Endothelial cell of hepatic sinusoid (primary cell): Measurements from ENCODE around the gene ZC3H13.

Experiments used
- in situ Hi-C: cut with HindIII; loops from 2 replicates; pipeline ENCODE4 v1.10.0; 2017; ENCODE audit warnings: low sequenced_read_pairs

ZC3H13 gene, protein sequence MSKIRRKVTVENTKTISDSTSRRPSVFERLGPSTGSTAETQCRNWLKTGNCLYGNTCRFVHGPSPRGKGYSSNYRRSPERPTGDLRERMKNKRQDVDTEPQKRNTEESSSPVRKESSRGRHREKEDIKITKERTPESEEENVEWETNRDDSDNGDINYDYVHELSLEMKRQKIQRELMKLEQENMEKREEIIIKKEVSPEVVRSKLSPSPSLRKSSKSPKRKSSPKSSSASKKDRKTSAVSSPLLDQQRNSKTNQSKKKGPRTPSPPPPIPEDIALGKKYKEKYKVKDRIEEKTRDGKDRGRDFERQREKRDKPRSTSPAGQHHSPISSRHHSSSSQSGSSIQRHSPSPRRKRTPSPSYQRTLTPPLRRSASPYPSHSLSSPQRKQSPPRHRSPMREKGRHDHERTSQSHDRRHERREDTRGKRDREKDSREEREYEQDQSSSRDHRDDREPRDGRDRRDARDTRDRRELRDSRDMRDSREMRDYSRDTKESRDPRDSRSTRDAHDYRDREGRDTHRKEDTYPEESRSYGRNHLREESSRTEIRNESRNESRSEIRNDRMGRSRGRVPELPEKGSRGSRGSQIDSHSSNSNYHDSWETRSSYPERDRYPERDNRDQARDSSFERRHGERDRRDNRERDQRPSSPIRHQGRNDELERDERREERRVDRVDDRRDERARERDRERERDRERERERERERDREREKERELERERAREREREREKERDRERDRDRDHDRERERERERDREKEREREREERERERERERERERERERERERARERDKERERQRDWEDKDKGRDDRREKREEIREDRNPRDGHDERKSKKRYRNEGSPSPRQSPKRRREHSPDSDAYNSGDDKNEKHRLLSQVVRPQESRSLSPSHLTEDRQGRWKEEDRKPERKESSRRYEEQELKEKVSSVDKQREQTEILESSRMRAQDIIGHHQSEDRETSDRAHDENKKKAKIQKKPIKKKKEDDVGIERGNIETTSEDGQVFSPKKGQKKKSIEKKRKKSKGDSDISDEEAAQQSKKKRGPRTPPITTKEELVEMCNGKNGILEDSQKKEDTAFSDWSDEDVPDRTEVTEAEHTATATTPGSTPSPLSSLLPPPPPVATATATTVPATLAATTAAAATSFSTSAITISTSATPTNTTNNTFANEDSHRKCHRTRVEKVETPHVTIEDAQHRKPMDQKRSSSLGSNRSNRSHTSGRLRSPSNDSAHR (N-terminal part only)

DNA sequence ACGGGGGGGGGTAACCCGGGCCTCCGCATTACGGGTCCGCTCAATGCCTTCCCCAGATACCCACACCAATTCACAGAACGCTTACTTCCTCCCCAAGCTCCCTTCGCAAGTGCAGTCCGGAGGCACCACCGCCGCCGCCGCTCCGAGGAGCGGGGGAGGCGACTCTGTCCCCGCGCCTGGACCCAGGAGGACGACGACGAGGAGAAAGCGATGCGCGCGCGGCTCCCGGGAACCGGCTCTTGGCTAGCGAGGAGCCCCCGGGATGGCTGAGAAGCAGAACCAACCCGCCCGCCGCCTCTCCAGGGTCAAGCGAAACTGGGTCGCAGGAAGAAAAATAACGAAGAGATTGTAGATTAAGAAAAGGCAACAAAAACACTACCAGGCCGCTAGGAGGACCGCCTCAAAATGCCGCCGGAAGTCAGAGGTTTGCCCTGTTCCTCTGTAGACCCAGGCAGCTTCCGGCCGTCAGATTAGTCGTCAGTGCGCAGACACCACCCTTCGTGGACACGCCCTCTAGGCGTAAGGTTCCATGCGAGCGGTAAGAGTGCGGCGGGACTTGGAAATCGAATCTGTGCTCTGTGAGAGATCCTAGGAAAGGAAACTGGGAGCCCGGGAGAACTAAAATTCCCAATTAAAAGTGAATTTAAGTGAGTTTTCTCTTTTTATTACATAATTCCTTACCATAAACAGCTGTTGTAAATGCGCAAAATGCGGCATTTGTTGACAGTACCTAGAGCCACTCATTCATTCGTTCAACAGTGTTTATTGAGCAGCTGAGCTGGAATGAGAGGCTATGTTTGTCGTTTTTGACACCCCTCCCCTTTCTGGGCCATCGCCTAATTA is at the start of gene ZC3H13:
ZC3H13 (minus strand) TSS at position 428 of the 843 bp plus-strand sequence. CDS start 7,239 bp downstream, outside the sequence.
- in situ Hi-C loops: loop anchor here (5.0 kb wide), 1 partner anchor 45 kb away; no protein-coding TSS in a partner anchor

DNA sequence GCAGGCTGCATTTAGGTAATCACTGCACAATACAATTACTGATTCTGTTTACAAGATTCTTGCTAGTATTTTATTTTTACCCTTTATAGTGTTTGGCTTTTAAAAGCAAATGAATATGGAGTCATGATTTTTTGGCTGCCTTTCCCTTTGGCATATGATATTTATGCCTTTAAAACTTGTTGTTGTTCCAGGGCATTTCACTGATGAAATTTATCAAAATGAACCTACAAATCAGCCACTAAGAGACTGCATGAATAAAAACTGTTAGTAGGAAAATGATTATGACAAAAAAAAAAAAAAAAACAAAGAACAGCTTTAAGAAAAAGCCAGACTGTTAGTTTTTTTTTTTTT is 49.7 kb upstream of the ZC3H13 start:
- in situ Hi-C loops: no loop called here

DNA sequence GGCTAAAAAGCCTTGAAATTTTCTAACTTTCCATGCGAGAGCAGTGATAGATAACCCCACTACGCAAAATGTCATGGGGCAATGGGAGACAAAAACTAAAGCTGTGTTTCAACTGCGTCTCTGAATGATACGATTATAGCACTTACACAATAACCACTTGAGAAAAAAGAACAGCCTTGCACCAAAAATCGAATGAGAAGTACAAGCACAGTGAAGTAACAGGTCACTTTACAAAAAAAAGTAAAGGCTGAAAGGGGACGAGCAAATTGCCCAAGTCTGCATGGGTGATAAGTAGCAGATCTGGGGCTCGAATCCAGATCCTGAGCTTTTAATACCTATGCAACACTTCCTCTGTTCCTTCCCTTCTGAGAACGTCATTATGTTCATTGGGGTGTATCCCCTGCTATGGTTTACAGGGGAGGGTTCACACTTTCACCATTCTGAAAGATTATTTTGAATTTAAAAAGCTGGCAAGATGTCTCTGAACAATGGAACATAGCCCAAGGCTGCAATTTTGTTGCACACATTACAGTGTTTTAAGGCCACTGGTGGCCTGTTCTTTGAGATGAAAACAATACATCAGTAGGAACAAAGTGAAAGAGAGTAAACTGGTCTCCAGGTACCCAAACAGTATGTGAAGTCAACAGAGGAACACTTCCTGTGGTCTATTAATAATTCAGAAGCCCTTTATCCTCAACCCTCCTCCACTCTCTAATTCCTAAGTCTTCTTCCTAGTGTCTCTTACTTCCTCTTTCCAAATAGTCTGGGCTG is 49.1 kb upstream of the ZC3H13 start:
- in situ Hi-C loops: no loop called here

DNA sequence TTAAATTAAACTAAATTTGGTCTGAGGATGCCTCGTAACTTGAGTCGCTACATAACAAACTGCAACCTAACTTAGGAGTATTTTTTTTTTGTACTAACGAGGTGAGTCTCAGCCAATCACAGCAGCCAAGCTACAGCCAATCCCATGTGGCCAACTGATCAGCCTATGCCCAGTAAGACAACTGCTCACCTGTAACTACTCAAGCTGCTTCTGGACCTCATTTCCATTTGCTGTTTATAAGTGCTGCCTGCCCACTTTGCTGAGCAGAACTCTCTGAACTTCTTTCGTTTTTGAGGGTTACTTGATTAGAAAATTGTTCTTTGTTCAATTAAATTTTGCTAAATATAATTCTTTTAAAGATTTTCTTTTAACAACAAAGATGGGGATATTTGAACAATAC is 48.5 kb upstream of the ZC3H13 start:
- in situ Hi-C loops: no loop called here

DNA sequence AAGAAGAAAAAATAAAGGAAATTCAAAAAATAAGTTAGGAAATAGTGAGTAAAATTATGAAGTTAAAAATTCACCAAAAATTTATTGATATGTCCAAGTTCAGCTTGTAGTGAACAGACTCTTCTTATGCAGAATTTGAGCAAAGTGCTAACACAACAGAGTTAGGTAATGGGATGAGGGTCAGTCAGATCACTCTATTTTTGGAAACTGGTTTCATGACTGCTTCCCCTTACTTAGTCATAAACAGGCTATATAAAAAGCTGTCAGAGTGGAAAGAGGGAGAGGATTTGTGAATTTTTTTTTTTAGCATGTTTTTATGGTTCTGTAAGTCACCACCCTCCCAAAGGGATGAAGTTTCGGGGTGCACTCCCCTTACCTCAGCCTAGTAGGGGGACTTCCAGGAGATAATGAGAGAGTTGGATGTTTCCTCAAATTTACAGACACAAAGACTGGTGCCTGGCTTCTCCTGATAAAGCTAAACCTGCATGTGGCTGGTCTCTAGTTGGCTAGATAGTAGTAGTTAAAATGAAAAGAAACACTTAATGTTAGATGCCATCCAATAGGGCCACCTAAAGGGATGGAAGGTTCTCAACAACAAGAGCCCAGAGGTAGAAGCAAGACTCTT is 47.8 kb upstream of the ZC3H13 start:
- in situ Hi-C loops: no loop called here

DNA sequence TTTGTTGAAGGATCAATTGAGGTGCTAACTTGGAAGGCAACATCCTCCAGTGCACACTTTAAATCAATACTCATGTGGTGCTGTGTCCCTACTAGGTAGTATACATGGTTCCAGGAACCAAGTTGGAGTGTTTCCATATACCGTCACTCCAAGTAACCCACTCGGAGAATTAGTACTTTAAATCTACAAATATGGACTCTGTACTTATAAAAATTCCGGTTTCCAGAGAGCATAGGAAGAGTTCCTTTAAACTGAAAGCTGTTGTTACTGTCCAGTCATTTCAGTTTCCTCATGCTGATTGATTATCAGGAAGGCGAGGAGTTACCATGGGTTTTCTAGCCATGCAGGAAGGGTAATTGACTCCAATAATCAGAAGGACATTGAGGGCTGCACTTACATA is 45.1 kb upstream of the ZC3H13 start:
- in situ Hi-C loops: loop anchor here (5.0 kb wide), 1 partner anchor 45 kb away; the partner anchor contains the start of gene ZC3H13

DNA sequence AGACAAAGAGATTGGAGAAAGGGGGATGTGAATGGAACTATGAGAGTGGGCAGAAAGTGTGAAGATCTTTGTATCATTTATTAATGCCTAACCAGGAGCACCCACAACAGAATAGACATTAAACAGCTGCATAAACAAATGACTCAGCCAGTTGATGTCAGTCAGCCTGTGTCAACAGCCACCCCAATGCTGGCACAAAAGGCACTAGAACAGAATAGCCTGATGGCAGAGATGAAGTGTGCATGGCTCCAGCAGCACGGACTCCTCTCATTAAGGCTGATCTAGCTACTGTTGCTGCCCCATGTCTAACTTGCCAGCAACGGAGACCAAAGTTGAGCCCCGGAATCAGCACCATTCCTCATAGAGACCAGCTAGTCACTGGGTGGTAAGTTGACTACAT is 44.5 kb upstream of the ZC3H13 start:
- in situ Hi-C loops: loop anchor here (5.0 kb wide), 1 partner anchor 45 kb away; the partner anchor contains the start of gene ZC3H13

DNA sequence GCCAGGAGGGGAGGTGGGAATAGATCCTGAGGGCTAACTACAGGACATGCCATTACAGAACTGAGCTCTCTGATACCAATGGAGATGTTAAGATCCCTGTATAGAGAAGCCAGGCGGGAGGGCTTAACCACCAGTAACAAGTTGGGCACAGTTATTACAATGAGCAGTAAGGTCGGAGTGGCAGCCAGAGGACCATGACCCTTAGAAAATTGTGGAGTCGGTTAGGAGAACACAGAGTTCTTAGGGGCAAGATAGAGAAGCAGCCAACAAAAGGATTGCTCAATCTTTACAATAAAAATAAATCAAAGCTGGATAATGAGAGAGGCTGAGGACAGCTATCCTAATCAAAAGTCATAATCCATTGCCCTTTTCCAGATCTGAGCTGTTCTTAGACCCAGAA is 41.9 kb upstream of the ZC3H13 start:
- in situ Hi-C loops: no loop called here

DNA sequence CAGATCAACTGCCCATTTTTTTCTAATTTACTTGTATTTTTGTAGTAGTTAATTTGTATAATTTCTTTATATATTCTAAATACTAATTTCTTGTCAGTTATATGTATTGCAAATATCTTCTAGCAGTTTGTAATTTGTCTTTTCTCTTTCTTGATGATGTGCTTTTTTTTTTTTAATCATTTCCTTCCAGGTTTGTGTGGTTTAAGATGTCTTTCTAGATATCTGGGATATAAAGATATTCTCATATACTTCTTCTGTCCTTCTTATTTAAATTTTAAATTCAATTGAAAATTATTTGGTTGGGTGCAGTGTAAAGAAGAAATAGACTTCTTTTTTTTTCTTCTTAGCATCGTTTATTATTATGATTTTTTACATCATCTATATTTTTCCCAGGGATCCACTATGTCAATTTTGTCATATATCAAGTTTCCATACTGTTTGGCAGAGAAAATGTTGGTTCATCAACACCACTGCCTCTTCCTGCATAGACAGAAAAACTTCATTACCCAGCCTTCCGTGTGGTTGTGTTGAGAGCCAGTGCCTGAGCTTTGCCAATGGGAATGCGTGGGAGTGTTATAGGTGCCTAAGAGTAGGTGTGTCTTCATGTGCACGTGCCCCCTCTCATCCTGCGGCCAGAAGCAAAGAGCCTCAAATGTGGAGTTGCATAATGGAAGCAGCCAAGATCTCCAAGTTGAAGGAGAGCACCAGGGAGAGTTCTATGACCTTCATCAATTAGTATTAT is 36.4 kb upstream of the ZC3H13 start:
- in situ Hi-C loops: no loop called here

DNA sequence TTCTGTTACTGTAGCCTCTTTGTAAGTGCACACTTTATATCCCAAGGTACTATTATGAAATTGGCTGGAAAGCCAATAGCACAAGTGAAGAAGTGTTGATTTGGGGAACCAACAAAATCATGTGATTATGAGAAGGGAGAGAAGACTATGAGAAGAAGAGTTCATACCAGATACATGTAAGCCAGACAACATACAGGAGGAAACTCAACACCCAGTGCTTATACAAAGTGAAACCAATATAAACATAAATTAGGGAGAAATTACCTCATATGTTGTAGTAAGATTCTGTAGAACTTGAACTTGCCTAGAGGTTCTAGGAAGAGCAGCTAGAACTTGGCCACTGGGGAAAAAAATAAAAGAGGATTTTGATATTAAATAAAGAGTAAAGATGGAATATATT is 34.9 kb upstream of the ZC3H13 start:
- in situ Hi-C loops: no loop called here

DNA sequence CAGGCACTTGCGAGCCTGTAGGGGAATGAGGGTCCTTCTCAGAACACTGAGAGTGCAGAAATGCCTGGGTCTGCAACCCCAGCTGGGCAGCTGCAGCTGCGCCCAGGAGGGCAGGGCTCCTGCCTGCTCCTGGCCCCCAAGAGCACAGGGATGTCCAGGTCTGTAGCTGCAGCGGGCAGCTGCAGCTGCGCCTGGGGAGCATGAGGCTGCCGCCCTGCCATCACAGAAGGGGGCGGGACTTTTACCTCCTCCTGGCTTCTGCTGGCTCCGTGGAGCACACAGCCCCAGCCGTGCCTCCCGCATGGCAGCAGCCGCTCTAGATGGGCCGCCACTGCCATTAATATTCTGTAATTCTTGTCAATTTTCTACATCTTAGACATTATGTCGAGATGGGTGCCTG is 34.4 kb upstream of the ZC3H13 start:
- in situ Hi-C loops: no loop called here

DNA sequence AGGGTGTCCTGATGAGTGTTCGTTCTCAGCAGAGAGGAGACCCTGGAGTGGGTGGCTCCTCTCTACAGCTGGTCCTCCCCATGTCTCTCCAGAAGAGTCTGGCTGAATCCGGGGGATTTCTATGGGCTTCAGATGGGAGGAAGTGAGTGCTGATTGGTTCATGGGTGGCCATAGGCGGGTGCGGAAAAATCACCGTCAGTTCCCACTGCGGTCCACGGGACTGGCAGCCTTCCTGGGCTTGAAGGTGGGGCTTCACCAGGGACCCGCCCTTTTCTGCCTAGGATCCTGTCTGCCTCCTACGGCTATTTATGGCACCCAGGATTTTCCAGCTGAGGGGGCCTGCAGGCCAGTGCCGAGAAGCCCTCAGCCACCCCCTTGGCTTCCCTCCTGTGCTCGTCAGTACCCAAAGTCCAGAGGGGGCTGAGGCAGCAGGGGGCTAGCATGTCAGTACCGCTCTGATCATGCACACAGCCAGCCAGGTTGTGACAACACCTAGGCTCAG is 33.9 kb upstream of the ZC3H13 start:
- in situ Hi-C loops: no loop called here

DNA sequence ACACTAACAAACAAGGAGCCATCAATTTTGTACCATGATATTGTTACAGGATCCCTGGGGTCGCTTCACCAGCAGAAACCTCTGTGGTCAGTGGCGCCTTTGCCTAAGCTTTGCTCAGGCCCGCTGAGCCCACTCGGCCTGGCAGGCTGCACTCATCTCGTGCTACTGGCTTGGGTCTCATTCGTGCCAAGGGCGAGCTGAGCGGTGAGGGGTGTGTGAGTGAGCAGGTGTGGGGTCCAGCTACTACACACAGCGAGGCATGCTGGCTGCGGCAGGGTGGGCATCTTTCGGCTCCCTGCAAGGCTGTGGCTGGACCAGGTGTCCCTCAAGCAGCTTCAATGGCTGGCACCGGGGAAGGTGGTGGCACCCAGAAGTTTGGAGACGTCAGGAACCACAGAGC is 33.2 kb upstream of the ZC3H13 start:
- in situ Hi-C loops: no loop called here

DNA sequence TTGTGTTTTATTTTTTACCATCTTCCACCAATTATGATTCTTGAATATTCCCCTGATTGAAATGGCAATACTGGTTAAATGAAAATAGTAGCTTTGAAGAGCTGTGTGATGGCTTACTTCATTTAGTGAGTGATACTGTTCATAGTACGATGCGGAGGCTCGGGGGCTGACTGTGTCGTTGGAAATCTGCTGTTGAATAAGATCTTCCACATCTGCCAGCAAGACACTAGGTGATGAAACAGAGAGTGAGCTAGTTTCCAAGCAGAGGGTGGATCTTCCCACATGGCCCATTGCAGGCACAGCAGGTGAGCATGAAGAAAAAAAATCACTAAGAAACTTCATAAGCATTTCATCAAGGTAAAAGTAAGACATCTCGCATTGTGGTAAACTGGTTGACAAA is 29.8 kb upstream of the ZC3H13 start:
- in situ Hi-C loops: no loop called here

DNA sequence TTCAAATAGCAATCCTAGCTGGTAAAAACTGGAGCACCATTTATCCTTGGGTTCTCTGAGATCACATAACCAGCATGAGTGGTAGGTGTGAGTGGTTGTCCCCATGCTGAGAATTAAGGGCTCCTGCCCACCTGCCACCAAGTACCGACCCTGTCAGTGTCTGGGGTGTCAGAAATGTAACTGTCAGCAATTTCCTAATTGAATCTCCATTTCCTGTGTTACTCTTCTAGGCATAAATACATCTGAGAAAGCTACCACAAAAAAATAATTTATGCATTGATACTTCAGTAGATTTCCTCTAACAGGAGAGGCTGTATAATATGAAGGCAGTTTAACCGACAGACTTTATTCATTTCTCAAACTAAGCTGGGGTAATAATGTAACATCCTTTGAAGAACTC is 27.2 kb upstream of the ZC3H13 start:
- in situ Hi-C loops: no loop called here

DNA sequence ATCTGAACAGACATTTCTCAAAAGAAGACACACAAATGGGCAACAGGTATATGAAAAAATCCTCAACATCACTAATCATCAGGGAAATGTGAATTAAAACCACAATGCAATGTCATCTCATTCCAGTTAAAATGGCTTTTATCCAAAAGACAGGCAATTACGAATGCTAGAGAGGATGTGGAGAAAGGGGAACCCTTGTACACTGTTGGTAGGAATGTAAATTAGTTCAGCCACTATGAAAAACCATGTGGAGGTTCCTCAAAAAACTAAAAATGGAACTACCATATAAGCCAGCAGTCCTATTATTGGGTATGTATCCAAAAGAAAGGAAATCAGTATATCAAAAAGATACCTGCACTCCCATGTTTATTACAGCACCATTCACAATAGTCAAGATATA is 24.7 kb upstream of the ZC3H13 start:
- in situ Hi-C loops: no loop called here

DNA sequence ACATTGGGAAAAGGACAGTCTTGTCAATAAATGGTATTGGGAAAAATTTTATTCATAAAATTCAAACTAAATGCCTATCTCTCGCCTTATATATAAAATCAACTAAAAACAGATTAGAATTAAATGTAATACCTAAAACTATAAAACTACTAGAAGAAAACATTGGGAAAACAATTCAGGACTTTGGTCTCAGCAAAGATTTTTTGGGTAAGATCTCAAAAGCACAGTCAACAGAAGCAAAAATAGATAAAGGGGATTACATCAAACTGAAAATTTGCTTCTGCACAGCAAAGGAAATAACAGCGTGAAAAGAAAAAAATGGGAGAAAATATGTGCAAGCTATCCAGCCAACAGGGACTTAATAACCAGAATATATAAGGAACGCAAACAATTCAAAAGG is 24.3 kb upstream of the ZC3H13 start:
- in situ Hi-C loops: no loop called here

DNA sequence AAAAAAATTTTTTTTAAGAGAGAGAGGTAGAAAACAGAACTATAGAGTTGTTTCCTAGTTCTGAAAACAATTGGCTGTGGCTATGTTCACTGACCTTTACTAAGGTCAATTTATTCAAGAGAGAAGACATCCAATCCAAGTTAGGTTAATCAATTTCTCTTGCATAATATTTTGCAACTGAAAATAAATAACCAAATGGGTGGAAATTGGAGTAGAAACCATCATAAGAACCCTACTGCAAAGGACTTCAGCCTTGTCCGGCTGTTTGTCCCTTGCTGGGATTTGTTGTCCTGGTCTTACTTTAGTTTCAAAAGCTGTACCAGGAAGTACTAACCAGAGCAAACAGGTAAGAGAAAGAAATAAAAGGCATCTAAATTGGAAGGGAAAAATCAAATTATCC is 23.3 kb upstream of the ZC3H13 start:
- in situ Hi-C loops: no loop called here
